Kidney epithelial cell (primary cell): ENCODE data around the gene ROR1. TPM values are rescaled to one million over a fixed set of nuclear protein-coding genes. Genes with fewer than 3 reads are reported as not detected.
"Not testable (repeated sequence)": the region's sequence is repeated elsewhere in the genome, so short reads cannot be mapped to it uniquely, and the experiment has no call there.

Experiments
- DNase-seq: peaks from one replicate; pipeline ENCODE4 v3.0.0-alpha.2; 2010; ENCODE audit warnings: low read depth
- H3K27me3 ChIP-seq: 2 replicates; pipeline ENCODE4 v1.6.0; 2011; ENCODE audit warnings: low read length; ENCODE audit not compliant: control insufficient read depth, insufficient read depth
- H3K36me3 ChIP-seq: 2 replicates; pipeline ENCODE4 v1.5.1; 2011; ENCODE audit warnings: low read length; ENCODE audit not compliant: control insufficient read depth, insufficient read depth
- H3K4me3 ChIP-seq: 2 replicates; pipeline ENCODE4 v1.5.1; 2011; ENCODE audit warnings: low read depth, mild to moderate bottlenecking, control low read depth, low read length
- CTCF ChIP-seq: IDR thresholded peaks from 2 replicates; pipeline ENCODE4 v1.5.1; 2011; ENCODE audit warnings: mild to moderate bottlenecking, moderate library complexity, low read length, control low read depth, inconsistent platforms; ENCODE audit not compliant: insufficient read depth, poor library complexity, severe bottlenecking
- total RNA-seq: library from RNA; depleted of rRNA; stranded (reverse); fragments of >200 nt; gene quantifications from 2 replicates; pipeline ENCODE4 v1.2.3, GENCODE V29; 2015

ROR1 gene
- total RNA-seq, 1 donor from 2014 or later, result 21.5 TPM

GRCh38 chr1:63822540-63822939 lies 48.7 kb downstream of the ROR1 start:
- H3K4me3 ChIP-seq, result no peak overlapping the region
- no peaks in the 10 kb centered on the region for H3K27me3 ChIP-seq
- H3K36me3 ChIP-seq, result no peaks in the 10 kb centered on the region
- TF ChIP-seq CTCF, result no peak
- no peak for DNase-seq

GRCh38 chr1:63824451-63824850 lies 50.6 kb downstream of the ROR1 start:
- no peaks in the 10 kb centered on the region for H3K36me3 ChIP-seq
- no peak for TF ChIP-seq CTCF
- DNase-seq, result no peak
- H3K4me3 ChIP-seq, result no peak overlapping the region
- no peaks in the 10 kb centered on the region for H3K27me3 ChIP-seq

- no peak overlapping the region for H3K4me3 ChIP-seq
- H3K36me3 ChIP-seq, result no peaks in the 10 kb centered on the region
- no peak for TF ChIP-seq CTCF
- no peaks in the 10 kb centered on the region for H3K27me3 ChIP-seq
- DNase-seq, result no peak
Measured at GRCh38 chr1:63825111-63825510, 51.3 kb downstream of the ROR1 start.

DNA sequence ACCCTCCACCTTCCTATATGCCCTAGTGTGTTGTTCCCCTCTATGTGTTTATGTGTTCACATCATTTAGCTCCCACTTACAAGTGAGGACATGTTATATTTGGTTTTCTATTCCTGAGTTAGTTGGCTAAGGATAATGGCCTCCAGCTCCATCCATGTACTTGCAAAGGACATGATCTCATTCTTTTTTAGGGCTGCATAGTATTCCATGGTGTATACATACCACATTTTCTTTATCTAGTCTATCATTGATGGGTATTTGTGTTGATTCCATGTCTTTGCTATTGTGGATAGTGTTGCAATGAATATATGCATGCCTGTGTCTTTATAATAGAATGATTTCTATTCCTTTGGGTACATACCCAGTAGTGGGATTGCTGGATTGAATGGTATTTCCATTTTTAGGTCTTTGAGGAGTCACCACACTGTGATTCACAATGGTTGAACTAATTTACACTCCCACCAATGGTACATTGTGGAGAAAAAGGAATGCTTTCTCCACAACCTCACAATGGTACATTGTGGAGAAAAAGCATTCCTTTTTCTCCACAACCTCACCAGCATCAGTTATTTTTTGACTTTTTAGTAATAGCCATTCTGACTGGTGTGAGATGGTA lies 52.5 kb downstream of the ROR1 start:
- peak; percentile 63 for DNase-seq
- H3K4me3 ChIP-seq, H3K27me3 ChIP-seq, H3K36me3 ChIP-seq: not testable (repeated sequence)

GRCh38 chr1:63827411-63828321 lies 53.8 kb downstream of the ROR1 start:
- no peaks in the 10 kb centered on the region for H3K36me3 ChIP-seq
- no peak overlapping the region for H3K4me3 ChIP-seq
- TF ChIP-seq CTCF, result no peak
- no peak for DNase-seq
- H3K27me3 ChIP-seq, result no peaks in the 10 kb centered on the region

DNA sequence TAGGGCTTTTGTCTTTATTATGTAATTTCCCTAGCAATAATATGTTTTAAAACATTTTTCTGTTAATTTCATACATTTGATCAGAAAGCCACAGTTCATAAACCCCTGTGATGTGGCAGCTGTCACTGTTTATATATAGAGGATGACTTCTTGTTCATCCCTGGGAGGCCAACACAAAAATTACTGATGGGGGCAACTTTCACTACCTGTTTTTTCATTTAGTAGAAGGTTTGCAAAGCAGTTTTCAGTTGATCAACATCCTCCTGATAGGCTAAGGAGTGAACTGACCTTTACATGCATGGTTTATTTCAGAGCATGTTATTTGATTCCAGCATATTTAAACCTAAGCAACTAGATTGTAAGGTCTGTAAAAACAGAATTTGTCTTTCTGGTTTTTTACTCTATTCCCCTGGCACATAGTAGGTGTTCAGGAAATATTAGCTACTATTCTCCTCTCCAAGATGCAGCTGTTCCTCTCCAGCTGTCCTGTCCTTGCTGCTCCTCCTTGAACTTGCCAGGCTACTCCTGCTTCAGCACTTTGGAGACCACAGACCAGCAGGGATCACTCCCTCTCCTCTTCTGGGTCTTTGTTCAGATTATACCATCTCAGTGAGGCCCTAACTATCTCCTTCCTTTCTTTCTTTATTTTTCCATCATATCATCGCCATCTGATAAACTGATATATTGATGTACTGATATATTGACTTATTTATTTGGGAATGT lies 54.7 kb downstream of the ROR1 start:
- no peak for TF ChIP-seq CTCF
- DNase-seq, result no peak

More for the DNA sequence above, 54.7 kb downstream of the ROR1 start:
- no peaks in the 10 kb centered on the region for H3K27me3 ChIP-seq
- no peaks in the 10 kb centered on the region for H3K36me3 ChIP-seq
- H3K4me3 ChIP-seq, result no peak overlapping the region
